Measurements from ENCODE around the gene GPR156. TPM values are rescaled to one million over a fixed set of nuclear protein-coding genes. Genes with fewer than 3 reads are reported as not detected.
"Not testable (repeated sequence)": the region's sequence is repeated elsewhere in the genome, so short reads cannot be mapped to it uniquely, and the experiment has no call there.

GPR156 gene
- total RNA-seq, 4 donors from 2014 or later: 0.18 TPM; not detected in 3

DNA sequence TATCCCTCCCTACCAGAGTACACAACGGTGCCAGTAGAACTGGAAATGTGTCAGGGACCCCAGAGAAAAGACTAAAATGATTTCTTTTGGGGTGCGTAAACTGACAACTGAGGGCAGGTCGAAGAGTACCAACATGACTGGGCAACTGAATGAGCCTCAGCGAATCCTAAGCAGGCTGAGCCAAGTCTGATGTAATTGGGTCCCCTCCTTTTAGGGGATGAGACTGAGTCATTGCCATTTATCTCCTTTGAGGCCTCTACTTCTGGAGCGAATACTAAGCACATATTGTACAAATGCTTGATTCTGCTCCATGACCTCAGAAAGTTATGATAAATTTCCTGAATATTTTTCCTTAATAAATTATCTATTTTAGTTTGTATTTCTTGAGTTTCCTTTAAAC lies 17.3 kb upstream of the GPR156 start:
- Histone ChIP-seq H3K4me3 (no peak overlapping the region), H3K27ac (no peak overlapping the region), H3K27me3 (no peaks in the 10 kb centered on the region), H3K36me3 (no peaks in the 10 kb centered on the region), H3K9me3 (no peaks in the 10 kb centered on the region), H3K4me1 (no peaks in the 10 kb centered on the region)
- intact Hi-C loops (cut with DNase I; ENCODE audit: low total_unique reads) (no loop called here), in situ Hi-C loops (cut with MboI; ENCODE audit: low sequenced_read_pairs in 4 of 4) (no loop called here)
- ATAC-seq: peak; percentile 62 to 80
- TF ChIP-seq POLR2A (IDR thresholded peaks at IDR 0.05): no peak
- TF ChIP-seq CTCF (IDR thresholded peaks at IDR 0.05 in 4 of 5, conservative IDR thresholded peaks at IDR 0.05 in 1 of 5): no peak
- DNase-seq: peak in 1 of 2 donors; percentile 32

DNA sequence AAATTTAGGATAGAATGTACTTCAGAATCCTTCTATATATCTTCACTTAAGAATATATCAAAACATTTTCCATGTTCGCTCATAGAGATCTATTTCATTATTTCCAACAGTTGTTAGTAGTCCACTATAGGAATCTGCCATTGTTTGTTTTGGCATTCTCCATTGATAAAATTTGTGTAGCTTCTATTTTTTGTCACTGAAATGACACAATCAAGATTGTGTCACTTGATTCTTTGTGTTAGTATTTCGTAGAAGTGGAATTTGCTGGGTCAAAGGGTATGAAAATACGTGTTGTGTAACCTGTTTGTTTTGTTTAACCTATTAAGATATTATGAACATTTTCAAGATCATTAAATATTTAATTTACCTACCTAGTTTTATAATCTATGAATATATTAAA lies 15.9 kb upstream of the GPR156 start:
- intact Hi-C loops (cut with DNase I; ENCODE audit: low total_unique reads) (no loop called here), in situ Hi-C loops (cut with MboI; ENCODE audit: low sequenced_read_pairs in 4 of 4) (no loop called here)
- H3K4me1 ChIP-seq: no peaks in the 10 kb centered on the region
- no peaks in the 10 kb centered on the region for H3K27me3 ChIP-seq
- TF ChIP-seq CTCF (IDR thresholded peaks at IDR 0.05 in 4 of 5, conservative IDR thresholded peaks at IDR 0.05 in 1 of 5) (no peak), POLR2A (IDR thresholded peaks at IDR 0.05) (no peak)
- no peak for ATAC-seq
- no peak overlapping the region for H3K4me3 ChIP-seq
- no peak overlapping the region for H3K27ac ChIP-seq
- no peaks in the 10 kb centered on the region for H3K36me3 ChIP-seq
- H3K9me3 ChIP-seq: no peaks in the 10 kb centered on the region
- DNase-seq: no peak

GRCh38 chr3:120299403-120299802 lies 14.4 kb upstream of the GPR156 start:
- TF ChIP-seq POLR2A (IDR thresholded peaks at IDR 0.05) (no peak), CTCF (IDR thresholded peaks at IDR 0.05 in 4 of 5, conservative IDR thresholded peaks at IDR 0.05 in 1 of 5) (no peak)
- Histone ChIP-seq H3K9me3 (no peaks in the 10 kb centered on the region), H3K27me3 (no peaks in the 10 kb centered on the region), H3K4me3 (no peak overlapping the region), H3K27ac (no peak overlapping the region), H3K4me1 (no peaks in the 10 kb centered on the region), H3K36me3 (no peaks in the 10 kb centered on the region)
- in situ Hi-C loops (cut with MboI; ENCODE audit: low sequenced_read_pairs in 4 of 4): no loop called here
- intact Hi-C loops (cut with DNase I; ENCODE audit: low total_unique reads): no loop called here
- DNase-seq (no peak), ATAC-seq (no peak)

GRCh38 chr3:120298996-120299395 lies 14.0 kb upstream of the GPR156 start:
- no peak for TF ChIP-seq CTCF (IDR thresholded peaks at IDR 0.05 in 4 of 5, conservative IDR thresholded peaks at IDR 0.05 in 1 of 5)
- no peak for TF ChIP-seq POLR2A (IDR thresholded peaks at IDR 0.05)
- Histone ChIP-seq H3K36me3 (no peaks in the 10 kb centered on the region), H3K27ac (no peak overlapping the region), H3K4me1 (no peaks in the 10 kb centered on the region), H3K27me3 (no peaks in the 10 kb centered on the region), H3K4me3 (no peak overlapping the region), H3K9me3 (no peaks in the 10 kb centered on the region)
- in situ Hi-C loops (cut with MboI; ENCODE audit: low sequenced_read_pairs in 4 of 4) (no loop called here), intact Hi-C loops (cut with DNase I; ENCODE audit: low total_unique reads) (no loop called here)
- DNase-seq (no peak), ATAC-seq (no peak)

GRCh38 chr3:120291552-120291951 lies 6.5 kb upstream of the GPR156 start:
- ATAC-seq; intact Hi-C loops (cut with DNase I; ENCODE audit: low total_unique reads); H3K4me3 ChIP-seq; H3K27ac ChIP-seq; H3K36me3 ChIP-seq; DNase-seq; in situ Hi-C loops (cut with MboI; ENCODE audit: low sequenced_read_pairs in 4 of 4); H3K27me3 ChIP-seq; H3K4me1 ChIP-seq; H3K9me3 ChIP-seq: not testable (repeated sequence)

Measured in gastrocnemius medialis (tissue), 4 donors.